RWPE2 (cell line): Measurements from ENCODE around the gene ADAMTSL4.

ENCODE experiments used
- ATAC-seq: fragments of 200-7000 bp; cut with Tn5 transposase; 3 replicates; pipeline ENCODE4 v1.9.1; 2021; ENCODE audit warnings: low read depth
- DNase-seq: peaks from one replicate; pipeline ENCODE4 v3.0.0-alpha.2; 2020; ENCODE audit warnings: low spot score
- H3K27ac ChIP-seq: fragments of 450-650 bp; 2 replicates; pipeline ENCODE4 v1.5.1; 2017; ENCODE audit warnings: mild to moderate bottlenecking; ENCODE audit not compliant: poor library complexity, severe bottlenecking
- H3K27me3 ChIP-seq: fragments of 250-450 bp; sonication (Bioruptor Pico); 2 replicates; pipeline ENCODE4 v1.5.1; 2021; ENCODE audit warnings: mild to moderate bottlenecking, moderate library complexity; ENCODE audit not compliant: insufficient read depth, poor library complexity, severe bottlenecking
- H3K36me3 ChIP-seq: fragments of 250-450 bp; sonication (Bioruptor Pico); 2 replicates; pipeline ENCODE4 v1.5.1; 2020; ENCODE audit warnings: low read depth, mild to moderate bottlenecking, moderate library complexity
- H3K4me1 ChIP-seq: fragments of 250-450 bp; sonication (Bioruptor Pico); 2 replicates; pipeline ENCODE4 v1.5.1; 2021; ENCODE audit warnings: mild to moderate bottlenecking, moderate library complexity; ENCODE audit not compliant: insufficient read depth, poor library complexity, severe bottlenecking
- H3K4me3 ChIP-seq: fragments of 250-450 bp; sonication (Bioruptor Pico); 2 replicates; pipeline ENCODE4 v1.5.1; 2021; ENCODE audit warnings: mild to moderate bottlenecking, moderate library complexity; ENCODE audit not compliant: severe bottlenecking
- H3K9me3 ChIP-seq: fragments of 250-450 bp; sonication (Bioruptor Pico); 2 replicates; pipeline ENCODE4 v1.5.1; 2021; ENCODE audit warnings: mild to moderate bottlenecking, moderate library complexity; ENCODE audit not compliant: severe bottlenecking
- TF ChIP-seq, protein P1 (sequence below): fragments of 450-650 bp; IDR thresholded peaks from one replicate; pipeline ENCODE4 v1.5.1; 2017; ENCODE audit warnings: mild to moderate bottlenecking, moderate library complexity; ENCODE audit not compliant: poor library complexity, severe bottlenecking

Gene ADAMTSL4

DNA sequence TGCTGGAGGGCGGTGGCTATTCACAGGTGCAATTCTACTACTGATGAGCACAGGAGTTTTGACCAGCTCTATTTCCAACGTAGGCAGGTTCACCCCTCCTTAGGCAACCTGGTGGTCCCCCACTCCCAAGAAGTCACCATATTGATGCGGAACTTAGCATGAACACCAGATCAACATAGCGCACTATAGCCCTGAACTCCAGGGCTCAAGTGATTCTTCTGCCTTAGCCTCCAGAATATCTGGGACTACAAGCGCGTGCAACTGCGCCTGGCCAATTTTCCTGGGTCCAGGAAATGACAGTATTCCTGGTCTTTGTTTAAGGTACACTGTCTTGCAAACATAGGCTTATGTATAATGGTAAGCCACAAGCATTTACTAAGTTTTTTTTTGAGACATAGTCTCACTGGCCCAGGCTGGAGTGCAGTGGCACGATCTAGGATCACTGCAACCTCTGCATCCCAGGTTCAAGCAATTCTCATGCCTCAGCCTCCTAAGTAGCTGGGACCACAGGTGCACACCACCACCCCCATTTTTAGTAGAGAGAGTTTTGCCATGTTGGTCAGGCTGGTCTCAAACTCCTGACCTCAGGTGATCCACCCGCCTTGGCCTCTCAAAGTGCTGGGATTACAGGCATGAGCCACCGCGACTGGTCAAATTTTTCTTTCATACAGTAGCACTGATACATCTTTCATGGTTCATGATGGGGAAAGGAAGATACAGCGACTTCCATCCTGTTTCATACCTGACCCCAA lies 17.6 kb downstream of the ADAMTSL4 start:
- TF ChIP-seq, protein P1, sequence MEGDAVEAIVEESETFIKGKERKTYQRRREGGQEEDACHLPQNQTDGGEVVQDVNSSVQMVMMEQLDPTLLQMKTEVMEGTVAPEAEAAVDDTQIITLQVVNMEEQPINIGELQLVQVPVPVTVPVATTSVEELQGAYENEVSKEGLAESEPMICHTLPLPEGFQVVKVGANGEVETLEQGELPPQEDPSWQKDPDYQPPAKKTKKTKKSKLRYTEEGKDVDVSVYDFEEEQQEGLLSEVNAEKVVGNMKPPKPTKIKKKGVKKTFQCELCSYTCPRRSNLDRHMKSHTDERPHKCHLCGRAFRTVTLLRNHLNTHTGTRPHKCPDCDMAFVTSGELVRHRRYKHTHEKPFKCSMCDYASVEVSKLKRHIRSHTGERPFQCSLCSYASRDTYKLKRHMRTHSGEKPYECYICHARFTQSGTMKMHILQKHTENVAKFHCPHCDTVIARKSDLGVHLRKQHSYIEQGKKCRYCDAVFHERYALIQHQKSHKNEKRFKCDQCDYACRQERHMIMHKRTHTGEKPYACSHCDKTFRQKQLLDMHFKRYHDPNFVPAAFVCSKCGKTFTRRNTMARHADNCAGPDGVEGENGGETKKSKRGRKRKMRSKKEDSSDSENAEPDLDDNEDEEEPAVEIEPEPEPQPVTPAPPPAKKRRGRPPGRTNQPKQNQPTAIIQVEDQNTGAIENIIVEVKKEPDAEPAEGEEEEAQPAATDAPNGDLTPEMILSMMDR = no peak
- Histone ChIP-seq H3K4me3 (no peak overlapping the region), H3K36me3 (0 out of 2 replicates have a peak, but pooled peaks cover 3% of the 10 kb centered on the region), H3K27ac (peak overlapping the region; percentile 100), H3K27me3 (no peaks in the 10 kb centered on the region), H3K4me1 (peaks cover 63% of the 10 kb centered on the region), H3K9me3 (no peaks in the 10 kb centered on the region)
- ATAC-seq (no peak), DNase-seq (no peak)

DNA sequence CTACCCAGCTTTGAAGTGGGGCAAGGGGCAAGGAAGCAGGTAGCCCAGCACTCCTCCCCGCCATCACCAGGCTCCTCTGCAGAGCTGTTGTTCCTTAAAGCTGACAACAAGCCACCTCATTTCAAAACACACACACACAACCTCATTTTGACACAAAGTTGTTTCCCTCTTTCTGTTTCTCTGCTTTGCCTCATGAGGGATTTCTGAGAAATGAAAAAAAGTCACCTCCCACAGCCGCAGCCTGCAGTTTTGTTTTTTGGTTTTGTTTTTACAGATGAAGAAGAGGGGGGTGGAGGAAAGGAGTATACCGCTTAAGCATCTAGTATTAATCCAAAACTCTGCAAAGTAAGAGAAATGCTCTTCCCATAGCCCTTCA lies 18.1 kb downstream of the ADAMTSL4 start:
- TF ChIP-seq, protein P1 = no peak
- H3K27me3 ChIP-seq = no peaks in the 10 kb centered on the region
- no peaks in the 10 kb centered on the region for H3K9me3 ChIP-seq
- H3K27ac ChIP-seq = peak overlapping the region; percentile 100
- no peak overlapping the region for H3K4me3 ChIP-seq
- no peak for DNase-seq
- ATAC-seq = no peak
- H3K4me1 ChIP-seq = peaks cover 60% of the 10 kb centered on the region
- H3K36me3 ChIP-seq = peaks cover 2% of the 10 kb centered on the region

DNA sequence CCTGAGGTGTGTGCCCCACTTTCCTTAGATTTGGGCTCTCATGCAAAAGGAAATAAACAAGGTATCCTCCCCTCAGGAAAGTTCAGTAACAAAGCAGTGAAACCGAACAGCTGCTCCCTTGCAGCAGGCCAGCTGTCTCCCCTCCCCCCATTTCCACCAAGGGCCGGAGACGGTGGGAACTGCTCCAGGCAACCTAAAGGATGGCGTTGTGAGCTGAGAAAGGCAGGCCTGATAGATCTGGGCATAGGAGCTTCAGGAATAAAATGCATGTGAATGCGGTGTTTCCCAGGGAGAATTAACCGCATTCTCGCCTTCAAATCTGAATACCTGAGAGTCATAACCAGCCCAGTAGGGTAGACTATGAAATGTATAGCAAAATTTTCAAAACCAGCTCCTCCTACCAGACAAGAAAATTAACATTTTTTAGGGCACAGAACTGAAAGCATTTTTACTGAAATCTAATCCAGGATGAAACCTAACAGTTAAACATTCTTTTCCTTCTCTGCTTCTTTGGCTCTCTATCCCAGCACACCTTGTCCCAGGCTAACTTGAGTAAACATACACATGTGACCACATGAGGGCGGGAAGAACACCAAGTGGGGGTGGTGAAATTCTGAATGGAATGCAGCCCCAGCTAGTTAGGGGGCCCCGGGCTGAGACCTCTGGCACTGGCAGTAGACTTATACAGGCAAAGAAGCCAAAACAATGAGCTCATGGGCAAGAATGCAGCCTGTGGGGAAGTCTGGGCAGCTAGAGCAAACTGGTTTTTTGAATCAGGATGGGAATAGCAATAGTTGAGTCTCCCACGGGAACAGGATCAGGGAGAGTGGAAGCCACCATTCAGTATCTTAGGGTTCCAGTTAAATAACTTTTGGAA lies 18.7 kb downstream of the ADAMTSL4 start:
- H3K36me3 ChIP-seq = peaks cover 6% of the 10 kb centered on the region
- DNase-seq = peak; percentile 96
- TF ChIP-seq, protein P1 = no peak
- peaks cover 60% of the 10 kb centered on the region for H3K4me1 ChIP-seq
- H3K27ac ChIP-seq = peak overlapping the region; percentile 100
- no peaks in the 10 kb centered on the region for H3K27me3 ChIP-seq
- peak; percentile 73 for ATAC-seq
- H3K9me3 ChIP-seq = no peaks in the 10 kb centered on the region
- H3K4me3 ChIP-seq = peak overlapping the region; percentile 1

DNA sequence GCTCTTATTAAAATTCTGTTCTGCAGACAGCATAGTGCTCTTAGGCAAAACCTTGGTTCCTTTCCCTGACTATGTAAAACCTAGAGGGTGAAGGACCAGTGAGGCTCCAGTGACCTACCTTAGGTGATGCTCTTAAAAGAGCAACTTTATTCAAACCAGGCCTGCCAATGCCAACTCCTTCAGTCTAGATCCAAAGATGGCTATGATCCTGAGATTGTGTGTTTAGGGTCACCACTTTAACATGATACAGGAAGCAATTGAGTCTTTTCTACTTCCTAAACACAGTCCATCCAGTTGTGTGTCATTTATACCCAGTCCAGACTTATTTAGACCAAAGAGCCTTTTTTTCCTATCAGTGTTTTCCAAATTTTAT lies 19.4 kb downstream of the ADAMTSL4 start:
- no peaks in the 10 kb centered on the region for H3K27me3 ChIP-seq
- ATAC-seq (peak; percentile 6), DNase-seq (no peak)
- TF ChIP-seq, protein P1 = no peak
- H3K4me3 ChIP-seq = no peak overlapping the region
- peaks cover 60% of the 10 kb centered on the region for H3K4me1 ChIP-seq
- peaks cover 13% of the 10 kb centered on the region for H3K36me3 ChIP-seq
- no peaks in the 10 kb centered on the region for H3K9me3 ChIP-seq
- peak overlapping the region; percentile 100 for H3K27ac ChIP-seq
